Islet precursor cell (in vitro differentiated cells): ENCODE measurements around the gene GSTA1.
"Not testable (repeated sequence)": the region's sequence is repeated elsewhere in the genome, so short reads cannot be mapped to it uniquely, and the experiment has no call there.

Experiments
- DNase-seq: peaks from one replicate; pipeline ENCODE4 v3.0.0-alpha.2; 2018

The GSTA1 gene

DNA sequence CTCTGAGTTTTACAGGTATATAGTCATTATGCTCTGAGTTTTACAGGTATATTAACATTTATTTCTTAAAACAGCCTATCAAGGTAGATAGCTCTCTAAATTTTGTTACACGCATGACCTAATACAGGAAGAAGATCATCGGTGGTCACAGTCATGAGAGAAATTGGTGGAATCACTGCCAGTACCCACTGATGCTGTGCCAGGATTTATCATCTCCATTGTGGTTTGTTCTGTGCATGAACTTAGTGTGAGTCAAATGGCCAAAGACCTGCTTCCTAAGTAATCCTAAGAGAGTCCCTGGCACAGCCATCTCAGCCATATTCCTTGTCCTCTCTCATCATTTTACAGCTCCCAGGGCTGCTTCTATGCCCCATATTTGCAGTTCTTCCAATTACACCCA, 50.5 kb downstream of the GSTA1 start:
- DNase-seq, result not testable (repeated sequence)

DNA sequence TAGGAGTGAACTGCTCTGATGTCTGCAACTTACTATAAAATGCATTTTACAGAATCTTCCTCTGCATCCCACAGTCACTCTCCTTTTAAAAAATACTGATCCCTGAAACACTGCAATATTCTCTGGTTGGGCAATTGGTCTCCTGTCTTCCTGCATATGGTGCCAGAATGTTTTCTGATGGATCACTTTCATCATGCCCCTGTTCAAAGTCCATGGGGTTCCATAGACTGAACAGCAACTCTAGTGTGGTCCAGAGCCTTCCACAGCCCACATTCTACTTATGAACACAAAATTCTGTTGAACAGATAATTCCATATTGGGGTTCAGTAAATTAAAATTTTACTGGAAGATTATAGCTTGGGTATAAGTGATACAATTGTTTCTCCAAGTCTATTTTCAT, 51.3 kb downstream of the GSTA1 start:
- DNase-seq, result no peak

DNA sequence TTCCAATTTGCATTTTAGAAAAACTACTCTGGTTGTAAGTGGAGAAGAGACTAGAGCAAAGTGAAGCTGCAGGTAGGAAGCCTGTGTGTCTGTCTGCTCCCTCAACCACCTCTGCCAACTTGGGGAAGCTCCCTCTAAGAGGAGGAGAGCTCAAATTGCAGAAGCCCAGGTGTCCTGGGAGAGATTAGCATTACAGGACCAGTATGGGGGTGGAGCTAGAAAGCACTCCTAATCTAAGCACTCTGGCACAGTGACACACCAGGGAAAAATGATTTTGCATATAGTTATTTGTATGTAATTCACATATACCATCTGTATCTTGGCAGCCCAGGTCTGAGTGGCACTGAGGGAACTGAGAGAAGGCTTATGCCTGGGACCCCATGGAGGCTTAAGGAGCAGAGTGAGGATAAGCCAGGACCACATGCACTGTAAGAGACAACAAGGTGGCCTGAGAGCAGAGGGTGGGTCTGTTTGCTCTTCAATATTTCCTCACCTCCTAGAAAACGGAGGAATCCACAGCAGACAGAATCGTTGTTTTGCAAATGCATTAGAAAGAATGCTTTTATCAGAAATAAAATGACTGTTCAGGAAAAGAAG, 54.0 kb downstream of the GSTA1 start:
- no peak for DNase-seq

DNA sequence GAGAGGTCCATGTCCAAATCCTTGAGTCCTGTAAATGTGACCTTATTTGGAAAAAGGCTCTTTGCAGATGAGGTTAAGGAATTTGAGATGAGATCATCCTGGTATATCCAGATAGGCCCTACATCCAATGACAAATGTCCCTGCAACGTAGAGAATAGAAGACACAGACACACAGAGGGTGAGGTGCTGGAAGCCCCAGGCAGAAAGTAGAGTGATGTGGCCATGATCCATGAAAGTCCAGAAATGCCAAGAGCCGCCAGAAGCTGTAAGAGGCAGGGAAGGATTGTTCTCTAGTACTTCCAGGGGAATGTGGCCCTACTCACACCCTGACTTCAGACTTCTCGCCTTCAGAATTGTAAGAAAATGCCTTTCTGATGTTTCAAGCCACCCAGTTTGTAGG, 56.3 kb downstream of the GSTA1 start:
- peak; percentile 73 for DNase-seq

GRCh38 chr6:52746213-52746612, 57.4 kb downstream of the GSTA1 start:
- no peak for DNase-seq

DNA sequence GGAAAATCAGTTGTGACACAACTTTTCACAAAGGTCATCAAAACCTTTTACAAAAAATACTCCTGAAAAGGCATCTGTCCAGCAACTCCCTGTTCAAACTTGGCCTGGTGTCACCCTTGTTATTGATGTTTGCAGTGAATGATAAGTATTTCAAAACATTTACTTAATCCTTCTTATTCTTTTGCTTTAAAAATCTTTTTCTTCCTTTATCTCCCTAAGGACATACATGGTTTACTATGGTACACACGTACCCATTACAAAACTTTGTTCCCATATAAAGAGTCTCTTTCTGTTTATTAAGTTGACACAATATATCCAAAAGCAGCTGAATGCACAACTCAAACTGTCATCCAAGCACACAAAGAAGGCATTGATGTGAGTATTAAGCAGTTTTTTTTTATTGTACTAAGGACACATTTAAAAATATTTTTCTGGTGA, 57.8 kb downstream of the GSTA1 start:
- DNase-seq, result no peak

DNA sequence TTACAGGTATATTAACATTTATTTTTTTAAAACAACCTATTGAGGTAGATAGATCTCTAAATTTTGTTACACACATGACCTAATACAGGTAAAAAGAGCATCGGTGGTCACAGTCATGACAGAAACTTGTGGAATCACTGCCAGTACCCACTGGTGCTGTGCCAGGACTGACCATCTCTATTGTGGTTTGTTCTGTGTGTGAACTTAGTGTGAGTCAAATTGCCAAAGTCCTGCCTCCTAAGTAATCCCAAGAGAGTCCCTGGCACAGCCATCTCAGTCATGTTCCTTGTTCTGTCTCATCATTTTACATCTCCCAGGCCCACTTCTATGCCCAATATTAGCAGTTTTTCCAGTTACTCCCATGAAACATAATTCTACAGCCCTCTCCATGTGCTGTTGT, 61.7 kb downstream of the GSTA1 start:
- DNase-seq, result no peak
